ENCODE data around the gene CWF19L1.
A peak's percentile ranks its signal among the peaks of the same experiment; 100 is the strongest.
"Not testable (repeated sequence)": the region's sequence is repeated elsewhere in the genome, so short reads cannot be mapped to it uniquely, and the experiment has no call there.

The CWF19L1 gene

DNA sequence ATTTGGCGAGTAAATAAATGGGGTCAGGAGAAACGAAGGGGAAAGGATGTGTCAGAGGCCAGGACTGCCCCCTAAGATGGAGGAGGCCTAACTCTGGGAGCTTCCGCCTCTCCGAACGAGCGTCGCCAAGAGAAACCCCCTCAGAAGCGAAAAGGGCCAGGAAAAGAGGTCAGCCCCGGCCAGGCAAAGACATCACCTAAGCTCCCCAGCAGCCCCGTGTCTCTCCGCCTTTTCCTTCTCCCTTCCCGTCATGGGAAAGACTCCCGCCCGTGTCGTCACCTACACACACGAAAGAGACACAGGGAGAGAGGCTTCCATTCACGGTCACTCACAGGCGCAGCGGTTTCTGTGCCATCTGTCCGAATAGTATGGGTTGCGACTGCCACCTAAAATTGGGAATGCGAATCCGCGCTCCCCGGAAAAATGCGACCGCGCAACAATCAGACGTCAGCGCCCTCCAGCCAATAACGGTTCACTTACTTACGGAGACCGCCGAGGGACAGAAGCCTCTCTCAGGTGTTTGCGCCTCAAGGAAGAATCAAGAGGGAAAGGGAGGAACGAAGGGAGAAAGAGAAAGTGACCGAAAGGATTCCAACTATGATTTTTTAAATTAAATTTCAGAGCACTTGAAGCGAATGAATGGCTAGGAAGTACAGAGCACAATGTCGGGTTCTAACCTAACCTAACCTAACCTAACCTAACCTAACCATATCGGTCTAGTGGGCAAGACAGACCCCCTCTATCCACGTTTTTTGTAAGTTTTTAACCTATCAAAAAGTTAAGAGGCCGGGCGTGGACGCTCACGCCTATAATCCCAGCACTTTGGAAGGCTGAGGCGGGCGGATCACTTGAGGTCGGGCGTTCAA lies at the start of gene CWF19L1:
CWF19L1 (minus strand) TSS at position 400 of the 866 bp plus-strand sequence; CDS start at position 355, 45 bp downstream.
- DNase-seq, result peak; percentile 87

DNA sequence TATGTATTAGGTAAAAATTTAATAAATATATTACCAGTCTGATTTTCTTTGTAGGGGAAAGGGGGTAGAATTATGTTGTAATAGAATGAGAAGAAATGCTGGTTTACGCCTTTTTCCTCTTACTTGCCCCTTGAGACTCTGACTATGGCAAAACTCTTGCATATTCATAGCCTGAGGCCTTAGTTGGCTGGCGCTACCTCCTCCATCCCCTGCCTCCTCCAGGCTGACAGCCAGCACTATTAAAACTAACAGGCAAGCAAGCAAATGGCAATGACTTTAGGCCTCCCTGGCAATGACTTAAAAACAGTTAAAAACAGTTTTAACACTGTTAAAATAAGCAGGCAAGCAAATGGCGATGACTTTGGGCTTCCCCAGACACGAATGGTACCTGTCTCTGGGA lies 48.2 kb upstream of the CWF19L1 start:
- DNase-seq, result no peak

DNA sequence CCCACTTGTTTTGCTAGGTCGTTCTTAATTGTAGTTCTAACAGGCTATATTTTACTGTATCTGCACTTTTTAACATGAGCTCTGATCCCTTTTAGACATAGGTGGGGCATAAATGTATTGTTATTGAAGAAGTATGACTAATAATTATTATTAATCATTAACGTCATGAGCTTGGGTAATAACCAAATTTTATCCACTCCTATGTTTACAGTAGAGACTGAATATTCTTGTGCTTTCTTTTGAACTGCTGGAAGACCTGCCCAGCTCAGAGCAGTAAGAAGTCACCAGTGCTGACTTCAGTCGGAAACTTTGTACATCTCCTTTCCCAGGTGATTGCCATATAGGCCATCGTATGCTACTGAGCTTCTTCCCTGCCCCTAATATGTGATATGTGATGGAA lies 43.9 kb upstream of the CWF19L1 start:
- no peak for DNase-seq

DNA sequence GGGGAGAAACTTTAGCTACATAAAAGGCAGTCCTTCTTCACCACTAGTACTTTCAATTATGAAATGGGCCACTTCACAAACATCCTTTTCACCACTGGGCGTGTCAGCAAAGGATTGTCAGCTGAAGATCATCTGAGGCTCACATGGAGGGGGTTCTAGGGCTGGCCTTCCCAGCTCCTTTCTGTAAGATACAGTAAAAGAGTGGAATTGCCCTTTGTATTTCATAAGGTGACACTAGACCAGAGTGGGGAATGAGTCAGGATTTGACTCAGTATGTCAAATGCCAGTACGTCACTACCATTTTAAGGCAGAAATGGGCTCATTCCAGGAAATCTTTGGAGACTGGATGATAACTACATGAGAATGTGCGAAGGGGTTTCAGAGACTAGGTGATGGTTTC lies 40.2 kb upstream of the CWF19L1 start:
- no peak for DNase-seq

DNA sequence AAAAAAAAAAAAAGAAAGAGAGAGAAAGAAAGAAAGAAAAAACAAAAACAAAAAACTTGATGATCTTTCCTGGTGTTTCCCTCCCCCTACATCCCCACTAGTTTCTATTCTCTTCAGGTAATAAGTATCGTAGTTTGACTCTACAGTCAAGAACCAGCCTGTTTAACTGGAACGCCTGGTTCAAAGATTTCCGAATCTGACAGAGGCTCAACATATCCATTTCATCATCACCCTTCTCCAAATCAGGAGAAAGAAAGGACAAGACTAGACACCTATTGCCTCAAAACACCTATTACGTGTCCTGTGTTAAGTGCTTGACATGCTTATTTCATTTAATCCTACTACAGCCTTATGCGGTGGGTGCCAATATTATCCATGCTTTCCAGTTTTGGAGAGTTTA lies 39.4 kb upstream of the CWF19L1 start:
- no peak for DNase-seq

DNA sequence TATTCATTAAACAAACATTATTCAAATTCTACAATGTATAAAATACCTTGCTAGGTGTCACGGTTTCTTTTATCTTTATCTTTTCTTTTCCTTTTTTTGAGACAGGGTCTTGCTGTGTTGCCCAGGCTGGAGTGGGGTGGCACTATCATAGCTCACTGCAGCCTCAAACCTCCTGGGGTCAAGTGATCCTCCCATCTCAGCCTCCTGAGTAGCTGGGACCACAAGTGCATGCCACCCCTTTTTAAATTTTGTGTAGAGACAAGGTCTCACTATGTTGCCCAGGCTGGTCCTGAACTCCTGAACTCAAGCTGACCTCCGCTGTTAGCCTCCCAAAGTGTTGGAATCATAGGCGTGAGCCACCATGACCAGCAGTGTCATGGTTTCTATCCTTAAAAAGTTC lies 37.0 kb upstream of the CWF19L1 start:
- no peak for DNase-seq

DNA sequence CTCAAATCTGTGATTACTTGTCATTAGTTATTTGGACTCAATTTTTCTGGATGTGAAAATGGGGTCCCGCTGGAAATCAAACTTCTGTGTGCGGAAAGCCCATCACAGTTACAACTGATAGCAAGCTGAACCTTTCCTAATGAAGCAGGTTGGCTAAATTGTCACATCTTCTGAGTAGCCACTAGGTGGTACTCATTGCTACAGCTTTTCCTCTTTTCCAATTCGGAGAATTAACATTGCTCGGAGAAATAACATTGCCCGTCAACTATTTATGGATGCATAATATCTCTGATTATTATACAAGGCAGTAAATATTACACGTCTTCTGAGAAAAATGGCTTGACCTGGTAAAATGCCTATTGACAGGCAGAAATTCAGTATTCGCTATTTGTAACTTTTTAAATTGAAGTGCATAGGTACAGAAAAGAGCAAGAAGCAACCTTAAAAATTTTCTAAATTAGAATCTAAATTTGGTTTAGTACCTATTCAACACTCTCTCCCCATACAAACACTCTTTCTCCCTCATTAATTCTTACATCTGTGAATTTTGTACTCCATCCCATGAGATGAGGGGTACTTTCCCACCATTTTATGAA lies 36.4 kb upstream of the CWF19L1 start:
- peak; percentile 33 for DNase-seq

DNA sequence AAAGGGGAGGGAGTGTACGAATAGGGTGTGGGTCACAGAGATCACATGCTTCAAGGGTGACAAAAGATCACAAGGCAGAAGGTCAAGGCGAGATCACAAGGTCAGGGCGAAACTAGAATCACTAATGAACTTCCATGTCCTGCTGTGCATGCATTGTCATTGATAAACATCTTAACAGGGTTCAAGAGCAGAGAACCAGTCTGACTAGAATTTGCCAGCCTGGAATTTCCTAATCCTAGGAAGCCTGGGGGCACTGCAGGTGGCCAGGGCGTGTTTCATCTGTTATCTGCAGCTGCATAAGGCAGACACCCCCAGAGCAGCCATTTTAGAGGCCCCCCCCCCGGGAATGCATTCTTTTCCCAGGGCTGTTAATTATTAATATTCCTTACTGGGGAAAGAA lies 33.7 kb upstream of the CWF19L1 start:
- not testable (repeated sequence) for DNase-seq

DNA sequence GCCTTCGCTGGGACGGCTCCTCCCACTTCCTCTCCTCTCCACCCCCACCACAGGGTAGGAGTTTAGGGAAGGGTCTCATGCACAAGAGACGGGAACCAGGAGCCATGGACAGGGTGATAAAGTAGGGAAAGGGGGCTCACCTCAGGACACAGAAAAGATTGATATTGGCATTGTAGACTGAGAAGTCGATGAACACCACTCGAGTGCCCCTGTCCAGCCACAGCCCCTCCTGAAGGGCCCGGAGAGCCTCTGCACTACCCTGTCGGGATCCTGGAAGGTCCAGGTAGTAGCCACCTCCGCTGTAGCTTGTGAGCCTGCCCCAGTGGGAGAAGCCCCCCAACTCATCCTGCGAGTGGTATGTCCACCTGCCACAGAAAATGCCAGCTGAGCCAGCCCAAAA lies 29.8 kb upstream of the CWF19L1 start:
- DNase-seq, result no peak

DNA sequence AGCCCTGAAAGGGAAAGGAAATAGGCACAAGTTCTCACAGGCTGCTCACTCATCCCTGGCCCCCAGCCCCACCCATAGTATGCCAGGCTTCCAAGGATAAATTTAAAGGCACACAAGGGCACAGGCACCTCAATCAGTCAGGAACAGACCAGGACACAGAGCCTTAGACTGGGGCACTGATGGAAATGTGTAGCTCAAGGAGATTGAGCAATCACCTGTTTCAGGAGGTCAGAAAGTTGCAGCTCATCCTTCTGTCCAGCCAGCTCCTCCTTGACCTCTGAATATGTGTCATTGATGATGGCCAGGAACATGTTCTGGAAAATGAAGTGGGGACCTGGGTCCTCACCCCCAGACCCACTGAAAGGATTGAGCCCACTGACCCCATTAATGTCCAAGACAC lies 25.6 kb upstream of the CWF19L1 start:
- no peak for DNase-seq

DNA sequence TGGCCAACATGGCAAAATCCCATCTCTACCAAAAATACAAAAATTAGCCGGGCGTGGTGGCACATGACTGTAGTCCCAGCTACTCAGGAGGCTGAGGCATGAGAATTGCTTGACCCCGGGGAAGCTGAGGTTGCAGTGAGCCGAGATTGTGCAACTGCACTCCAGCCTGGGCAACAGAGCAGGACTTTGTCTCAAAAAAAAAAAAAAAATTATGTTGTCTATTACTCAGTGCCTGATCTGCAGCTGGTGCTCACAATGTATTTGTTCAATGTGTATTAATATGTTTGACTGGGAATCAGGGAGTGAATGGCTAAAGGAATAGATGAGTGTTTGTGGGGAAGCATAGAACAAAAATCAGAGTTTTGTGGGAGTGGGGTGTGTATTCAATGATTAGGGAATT lies 24.9 kb upstream of the CWF19L1 start:
- not testable (repeated sequence) for DNase-seq

DNA sequence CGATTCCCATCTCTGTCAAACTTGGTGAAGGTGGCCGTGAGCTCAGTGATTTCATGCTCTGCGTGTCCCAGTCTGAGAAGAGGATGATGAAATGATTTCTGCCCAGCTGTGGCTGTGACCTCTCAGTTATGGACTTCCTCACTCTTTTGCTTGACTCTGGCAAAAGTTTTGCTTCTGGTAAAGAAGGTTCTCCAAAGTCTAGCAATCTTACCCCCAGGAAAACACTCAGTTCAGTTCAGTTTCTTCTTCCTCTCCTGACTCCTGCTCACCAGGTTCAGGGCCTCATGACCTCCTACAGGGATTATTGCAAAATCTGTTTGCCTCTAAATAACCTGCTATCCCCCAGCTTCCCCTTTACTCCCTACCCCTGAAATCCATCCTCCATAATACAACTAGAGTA lies 23.9 kb upstream of the CWF19L1 start:
- no peak for DNase-seq

DNA sequence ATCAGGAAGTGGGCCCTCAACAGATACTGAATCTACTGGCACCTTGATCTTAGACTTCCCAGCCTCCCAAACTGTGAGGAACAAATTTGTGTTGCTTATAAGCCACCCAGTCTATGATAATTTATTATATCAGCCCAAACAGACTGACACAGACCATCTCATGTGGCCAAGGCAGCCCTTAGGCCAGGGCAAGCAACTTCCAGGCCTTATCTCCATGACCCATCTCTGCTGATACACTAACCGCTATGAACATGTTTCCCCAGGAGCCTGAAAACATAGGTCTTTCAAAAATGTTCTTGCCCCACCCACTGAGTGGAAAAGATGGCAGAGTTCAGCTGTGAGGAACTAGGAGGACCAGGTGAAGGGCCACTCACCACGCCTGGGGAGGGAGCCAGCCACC lies 22.2 kb upstream of the CWF19L1 start:
- DNase-seq, result peak; percentile 79

DNA sequence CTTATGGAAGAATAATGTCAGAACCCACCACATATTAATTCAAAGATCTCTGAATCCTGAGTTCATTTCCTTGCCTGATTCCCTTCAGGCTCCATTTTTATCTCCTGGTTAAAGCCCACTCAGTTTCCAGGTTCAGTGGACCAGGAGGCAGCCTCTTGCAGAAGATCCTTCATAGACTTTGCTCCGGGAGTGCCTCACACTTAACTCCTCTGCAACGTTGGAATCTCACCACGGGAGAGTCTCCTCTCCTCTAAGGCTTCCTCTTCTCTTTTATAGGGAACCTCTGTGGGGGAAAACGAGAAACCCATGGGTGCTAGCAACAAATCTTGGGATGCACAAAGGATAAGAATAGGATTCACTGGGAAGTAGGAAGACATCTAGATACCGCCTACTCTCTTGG lies 20.8 kb upstream of the CWF19L1 start:
- no peak for DNase-seq

DNA sequence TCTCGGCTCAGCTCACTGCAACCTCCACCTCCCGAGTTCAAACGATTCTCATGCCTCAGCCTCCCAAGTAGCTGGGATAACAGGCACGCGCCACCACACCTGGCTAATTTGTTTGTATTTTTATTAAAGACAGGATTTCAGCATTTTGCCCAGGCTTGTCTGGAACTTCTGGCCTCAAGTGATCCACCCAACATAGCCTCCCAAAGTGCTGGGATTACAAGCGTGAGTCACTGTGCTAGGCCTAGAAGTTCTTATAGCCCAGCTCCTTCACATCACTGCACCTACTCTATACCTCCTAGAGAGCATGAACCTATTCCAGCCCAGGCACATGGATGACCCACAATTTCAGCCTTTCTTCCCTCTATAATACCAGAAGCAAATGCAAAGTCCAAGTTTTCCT lies 20.3 kb upstream of the CWF19L1 start:
- no peak for DNase-seq

DNA sequence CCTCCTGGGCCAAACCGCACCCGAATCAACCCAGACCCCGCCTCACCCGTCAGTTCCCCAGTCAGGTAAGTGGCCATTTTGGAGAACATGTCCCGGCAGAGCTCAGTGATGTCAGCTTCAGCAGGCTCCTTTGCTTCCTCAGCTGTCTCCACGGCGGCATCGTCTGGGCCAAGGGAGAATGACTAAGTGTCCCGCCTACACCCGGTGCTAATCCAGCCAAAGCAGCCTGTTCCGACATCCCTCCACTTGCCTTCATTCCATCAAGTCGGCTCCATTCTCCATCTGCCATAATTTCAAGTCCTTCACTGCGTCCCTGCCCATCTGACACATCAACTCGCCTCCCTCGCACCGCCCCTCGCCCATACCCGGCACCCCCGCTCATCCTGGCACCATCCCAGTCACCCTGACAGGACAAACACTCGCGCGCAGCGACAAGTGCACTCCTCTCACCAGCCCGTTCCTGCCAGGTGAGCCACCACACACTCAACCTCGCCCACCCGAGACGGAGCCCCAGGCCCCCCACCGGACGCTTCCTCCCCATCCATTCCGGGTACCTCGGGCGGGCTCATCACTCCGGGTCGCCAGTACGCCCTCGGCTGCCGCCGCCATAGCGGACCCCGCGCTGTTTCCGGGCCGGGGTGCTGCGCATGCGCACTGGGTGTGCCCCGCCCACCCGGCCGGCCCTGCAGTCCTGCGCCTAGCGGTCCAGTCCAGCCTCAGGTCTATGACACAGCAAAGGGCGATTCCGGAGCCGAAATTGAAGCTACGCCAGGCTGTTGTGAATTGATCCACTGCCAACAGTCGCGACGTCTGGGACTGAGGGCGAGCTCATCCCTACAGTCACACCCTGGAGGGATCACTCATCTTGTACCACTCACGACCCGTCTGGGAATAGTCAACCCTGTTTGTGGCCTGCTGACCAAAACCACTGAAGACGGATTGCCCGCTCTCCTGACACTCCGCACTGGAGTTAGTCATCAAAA lies 18.9 kb upstream of the CWF19L1 start, which contains the start of gene BLOC1S2:
BLOC1S2 (minus strand) TSS at position 630 of the 983 bp plus-strand sequence; CDS start at position 609, 21 bp downstream.
- DNase-seq, result peak; percentile 86

DNA sequence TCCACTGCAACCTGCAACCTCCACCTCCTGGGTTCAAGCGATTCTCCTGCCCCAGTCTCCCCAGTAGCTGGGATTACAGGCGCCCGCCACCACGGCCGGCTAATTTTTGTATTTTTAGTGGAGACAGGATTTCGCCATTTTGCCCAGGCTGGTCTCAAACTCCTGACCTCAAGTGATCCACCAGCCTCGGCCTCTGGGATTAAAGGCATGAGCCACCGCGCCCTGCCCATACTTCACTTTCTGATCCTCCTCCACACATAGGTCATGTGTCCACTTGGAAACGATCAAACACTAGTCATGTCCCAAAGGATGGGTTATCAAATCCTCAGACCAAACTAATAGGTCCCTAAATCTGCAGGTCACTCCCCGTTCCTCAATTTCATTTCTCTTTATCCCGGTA lies 17.9 kb upstream of the CWF19L1 start:
- not testable (repeated sequence) for DNase-seq

DNA sequence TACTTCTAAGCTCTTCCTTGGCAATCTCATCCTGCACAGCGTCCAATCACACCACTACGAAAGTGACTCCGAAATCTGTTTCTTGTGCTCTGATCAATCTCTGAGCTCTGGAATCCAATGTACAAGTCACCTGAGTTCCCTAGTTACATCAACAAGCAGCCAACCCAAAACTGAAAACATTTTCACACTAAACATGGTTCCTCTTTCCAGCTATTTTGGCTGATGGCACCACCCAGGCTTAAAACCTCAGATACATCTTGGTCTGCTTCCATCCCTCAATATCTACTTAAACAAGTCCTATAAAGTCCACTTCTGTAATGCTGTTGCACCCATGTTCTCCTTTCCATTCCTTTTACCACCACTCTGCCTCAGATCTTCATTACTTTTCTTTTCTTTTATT lies 15.5 kb upstream of the CWF19L1 start:
- DNase-seq, result no peak

DNA sequence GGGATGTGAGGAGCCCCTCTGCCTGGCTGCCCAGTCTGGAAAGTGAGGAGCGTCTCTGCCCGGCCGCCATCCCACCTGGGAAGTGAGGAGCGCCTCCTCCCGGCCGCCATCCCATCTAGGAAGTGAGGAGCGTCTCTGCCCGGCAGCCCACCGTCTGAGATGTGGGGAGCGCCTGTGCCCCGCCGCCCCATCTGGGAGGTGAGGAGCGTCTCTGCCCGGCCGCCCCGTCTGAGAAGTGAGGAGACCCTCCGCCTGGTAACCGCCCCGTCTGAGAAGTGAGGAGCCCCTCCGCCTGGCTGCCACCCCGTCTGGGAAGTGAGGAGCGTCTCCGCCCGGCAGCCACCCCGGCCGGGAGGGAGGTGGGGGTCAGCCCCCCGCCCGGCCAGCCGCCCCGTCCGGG lies 9.5 kb upstream of the CWF19L1 start:
- DNase-seq, result not testable (repeated sequence)

DNA sequence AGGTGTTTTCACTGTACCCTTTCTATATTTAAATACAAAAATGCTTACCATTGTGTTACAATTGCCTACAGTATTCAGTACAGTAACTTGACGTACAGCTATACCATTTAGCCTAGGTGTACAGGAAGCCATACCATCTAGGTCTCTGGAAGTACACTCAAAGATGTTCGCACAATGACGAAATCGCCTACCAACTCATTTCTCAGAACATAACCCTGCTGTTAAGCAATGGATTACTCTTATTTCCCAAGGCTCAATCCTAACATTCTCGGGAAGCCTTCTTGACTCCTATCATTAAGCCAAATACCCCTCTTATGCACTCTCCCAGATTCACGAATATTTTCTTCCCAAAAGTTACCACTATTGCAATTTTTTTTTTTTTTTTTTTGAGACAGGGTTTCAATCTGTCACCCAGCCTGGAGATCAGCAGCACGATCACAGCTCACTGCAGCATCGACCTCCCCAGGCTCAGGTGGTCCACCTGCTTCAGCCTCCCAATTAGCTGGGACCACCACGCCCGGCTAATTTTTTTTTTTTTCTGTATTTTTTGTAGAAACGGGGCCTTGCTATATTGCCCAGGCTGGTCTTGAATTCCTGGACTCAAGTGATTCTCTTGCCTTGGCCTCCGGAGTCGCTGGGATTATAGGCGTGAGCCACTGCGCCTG lies 1.5 kb downstream of the CWF19L1 start:
- DNase-seq, result no peak

DNA sequence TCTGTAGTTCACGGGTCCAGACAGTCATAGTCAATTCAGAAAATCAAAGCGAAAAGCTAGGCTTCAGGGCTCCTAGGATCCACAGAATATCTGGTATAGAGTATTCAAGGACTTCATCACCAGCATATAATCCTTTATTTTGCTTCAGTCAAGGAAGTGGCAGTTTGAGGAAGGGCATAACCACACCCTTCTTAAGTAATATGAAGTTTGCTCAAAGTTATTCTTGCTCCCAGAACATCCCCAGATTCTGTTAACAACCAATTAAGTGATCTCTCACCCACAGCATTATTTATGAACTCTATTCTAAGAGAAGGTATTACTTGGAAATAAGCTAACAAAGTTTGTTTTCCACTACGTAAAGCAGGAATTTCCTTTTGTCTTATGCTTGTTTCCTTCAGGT lies 13.2 kb downstream of the CWF19L1 start:
- no peak for DNase-seq

DNA sequence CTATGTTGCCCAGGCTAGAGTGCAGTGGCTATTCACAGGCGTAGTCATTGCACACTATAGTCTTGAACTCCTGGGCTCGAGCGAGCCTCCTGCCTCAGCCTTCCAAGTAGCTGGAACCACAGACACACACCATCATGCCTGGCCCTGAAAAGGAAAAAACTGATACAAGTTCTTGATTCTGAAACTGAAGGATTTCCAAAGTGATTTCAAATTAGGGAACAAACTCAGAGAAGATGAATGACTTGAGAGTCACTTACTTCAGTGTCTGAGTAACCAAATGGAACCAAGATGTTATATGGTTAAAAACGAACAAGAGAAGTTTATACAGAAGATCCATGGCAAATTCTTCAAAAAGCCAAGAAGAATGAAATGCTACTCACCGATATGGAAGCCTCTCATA lies 14.4 kb downstream of the CWF19L1 start:
- no peak for DNase-seq

DNA sequence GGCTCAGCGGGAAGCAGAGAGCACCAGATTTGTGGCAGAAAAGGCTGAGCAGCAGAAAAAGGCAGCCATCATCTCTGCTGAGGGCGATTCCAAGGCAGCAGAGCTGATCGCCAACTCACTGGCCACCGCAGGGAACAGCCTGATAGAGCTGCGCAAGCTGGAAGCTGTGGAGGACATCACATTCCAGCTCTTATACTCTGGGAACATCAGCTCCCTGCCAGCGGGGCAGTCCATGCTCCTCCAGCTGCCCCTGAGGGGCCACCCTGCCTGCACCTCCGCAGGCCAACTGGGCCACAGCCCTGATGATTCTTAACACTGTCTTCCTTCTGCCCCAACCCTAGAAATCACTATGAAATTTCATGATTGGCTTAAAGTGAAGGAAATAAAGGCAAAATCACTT lies 18.6 kb downstream of the CWF19L1 start:
- no peak for DNase-seq
